ENCODE measurements around the gene NUBP2. TPM values are rescaled to one million over a fixed set of nuclear protein-coding genes. Genes with fewer than 3 reads are reported as not detected.

The NUBP2 gene
- total RNA-seq, 1 experiment from 2014 or later = 69.4 TPM

DNA sequence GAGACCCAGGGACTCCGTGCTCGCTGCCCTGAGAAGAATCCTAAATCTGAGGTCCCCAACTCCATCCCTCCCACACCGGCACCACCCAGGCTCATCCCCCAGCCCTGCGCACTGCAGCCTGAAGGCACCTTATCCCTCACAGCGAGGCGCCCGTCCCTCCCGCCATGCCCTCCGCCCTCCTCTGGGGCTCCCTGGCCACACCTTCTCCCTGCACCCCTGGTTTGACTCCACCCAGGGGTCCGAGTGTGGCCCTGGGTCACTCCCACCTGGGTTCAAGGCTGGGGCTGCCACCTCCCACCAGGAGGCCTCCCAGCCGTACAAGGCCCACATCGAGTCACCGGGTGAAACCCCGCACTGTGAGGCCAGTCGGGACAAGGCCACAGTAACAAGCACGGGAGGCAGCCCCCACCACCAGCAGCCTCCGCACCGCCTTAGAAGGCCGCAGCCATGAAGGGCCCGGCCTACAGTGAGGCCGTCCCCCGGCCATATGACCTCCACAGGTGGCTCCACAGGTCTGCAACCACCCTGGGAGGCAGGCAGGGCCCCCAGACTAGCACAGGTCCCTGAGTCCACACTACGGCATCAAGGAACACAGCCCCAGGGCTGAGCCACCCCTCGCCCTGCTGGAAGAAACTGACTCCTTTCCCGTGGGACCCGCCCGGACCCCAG lies 35.6 kb downstream of the NUBP2 start:
- Histone ChIP-seq H3K79me1 (ENCODE audit: insufficient read depth, low read depth, low read length, poor library complexity, severe bottlenecking) (no peaks in the 10 kb centered on the region), H2BK5ac (ENCODE audit: insufficient read length, low read length) (no peak overlapping the region), H3K79me2 (ENCODE audit: insufficient read depth, low read length) (no peaks in the 10 kb centered on the region), H2BK120ac (ENCODE audit: low read depth, low read length, poor library complexity, severe bottlenecking) (no peak overlapping the region), H3K4me2 (ENCODE audit: insufficient read depth, insufficient read length, low read length) (no peak overlapping the region), H3T11ph (ENCODE audit: low read length) (no peak overlapping the region), H3K4ac (ENCODE audit: low read depth, low read length) (no peak overlapping the region), H3K27me3 (ENCODE audit: insufficient read depth, low read length) (no peaks in the 10 kb centered on the region), H2BK20ac (ENCODE audit: low read depth, low read length, poor library complexity, severe bottlenecking) (no peak overlapping the region), H3K27ac (ENCODE audit: insufficient read length, low read depth, low read length) (no peak overlapping the region), H3K23ac (ENCODE audit: insufficient read length, low read depth, low read length) (no peak overlapping the region), H3K9me3 (ENCODE audit: control insufficient read depth, low read depth, low read length) (no peaks in the 10 kb centered on the region), H3K56ac (ENCODE audit: insufficient read length, low read depth, low read length) (no peak overlapping the region), H2AFZ (ENCODE audit: low read length) (no peak overlapping the region), H3K4me1 (ENCODE audit: insufficient read depth, low read length) (no peaks in the 10 kb centered on the region), H3K9ac (ENCODE audit: extremely low read depth, insufficient read length, low read length) (no peak overlapping the region), H4K8ac (replicated peaks; ENCODE audit: insufficient read length, low read depth, low read length) (no peak overlapping the region), H3K14ac (ENCODE audit: insufficient read depth, low read length) (no peak overlapping the region), H4K5ac (ENCODE audit: insufficient read length, low read depth, low read length) (no peak overlapping the region), H2BK12ac (ENCODE audit: insufficient read length, low read depth, low read length) (no peak overlapping the region), H3K18ac (ENCODE audit: insufficient read length, low read depth, low read length) (no peak overlapping the region), H2BK15ac (ENCODE audit: low read depth, low read length) (no peak overlapping the region), H3K23me2 (ENCODE audit: insufficient read length, low read depth, low read length, poor library complexity, severe bottlenecking) (no peaks in the 10 kb centered on the region), H2AK5ac (ENCODE audit: insufficient read length, low read length) (no peak overlapping the region), H4K20me1 (ENCODE audit: control insufficient read depth, insufficient read depth, insufficient read length) (no peaks in the 10 kb centered on the region), H4K91ac (ENCODE audit: insufficient read length, low read depth, low read length) (no peak overlapping the region)
- no peak for DNase-seq
- H3K4me1 Mint-ChIP-seq = no peaks in the 10 kb centered on the region
- H3K4me3 Mint-ChIP-seq = no peak overlapping the region
- H3K27me3 Mint-ChIP-seq (ENCODE audit: low read depth) = no peaks in the 10 kb centered on the region; the same call in 1 of the 2 replicates
- no peak overlapping the region for H3K27ac Mint-ChIP-seq
- WGBS (ENCODE audit: extremely low coverage, insufficient read length, low lambda C conversion rate) = no CpG with 5 or more reads among the region's 27 CpGs
- TF ChIP-seq, protein P1, sequence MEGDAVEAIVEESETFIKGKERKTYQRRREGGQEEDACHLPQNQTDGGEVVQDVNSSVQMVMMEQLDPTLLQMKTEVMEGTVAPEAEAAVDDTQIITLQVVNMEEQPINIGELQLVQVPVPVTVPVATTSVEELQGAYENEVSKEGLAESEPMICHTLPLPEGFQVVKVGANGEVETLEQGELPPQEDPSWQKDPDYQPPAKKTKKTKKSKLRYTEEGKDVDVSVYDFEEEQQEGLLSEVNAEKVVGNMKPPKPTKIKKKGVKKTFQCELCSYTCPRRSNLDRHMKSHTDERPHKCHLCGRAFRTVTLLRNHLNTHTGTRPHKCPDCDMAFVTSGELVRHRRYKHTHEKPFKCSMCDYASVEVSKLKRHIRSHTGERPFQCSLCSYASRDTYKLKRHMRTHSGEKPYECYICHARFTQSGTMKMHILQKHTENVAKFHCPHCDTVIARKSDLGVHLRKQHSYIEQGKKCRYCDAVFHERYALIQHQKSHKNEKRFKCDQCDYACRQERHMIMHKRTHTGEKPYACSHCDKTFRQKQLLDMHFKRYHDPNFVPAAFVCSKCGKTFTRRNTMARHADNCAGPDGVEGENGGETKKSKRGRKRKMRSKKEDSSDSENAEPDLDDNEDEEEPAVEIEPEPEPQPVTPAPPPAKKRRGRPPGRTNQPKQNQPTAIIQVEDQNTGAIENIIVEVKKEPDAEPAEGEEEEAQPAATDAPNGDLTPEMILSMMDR (conservative IDR thresholded peaks at IDR 0.05) = no peak
- no peaks in the 10 kb centered on the region for H3K9me3 Mint-ChIP-seq
- H3K36me3 Mint-ChIP-seq (ENCODE audit: insufficient read depth in 1 of 3, low read depth in 3 of 3) = peaks cover 4 to 17% (median 16%) of the 10 kb centered on the region in 3 experiments; a peak in 6 of 7 replicates

Data from H9 (cell line).